Ishikawa (cell line): ENCODE data around the gene CRYAB.

Experiments used
- NFIC ChIP-seq: IDR thresholded peaks from 2 replicates; pipeline ENCODE4 v1.6.1; 2012
- RAD21 ChIP-seq: IDR thresholded peaks from 2 replicates; pipeline ENCODE4 v1.6.1; 2012; ENCODE audit warnings: low read depth
- TAF1 ChIP-seq: IDR thresholded peaks from 2 replicates; pipeline ENCODE4 v1.6.1; 2012; ENCODE audit warnings: low read depth, mild to moderate bottlenecking
- TF ChIP-seq, protein P1 (sequence below): IDR thresholded peaks from 2 replicates; pipeline ENCODE4 v1.6.1; 2012; ENCODE audit warnings: low read depth, mild to moderate bottlenecking
- TF ChIP-seq, protein P2 (sequence below): IDR thresholded peaks from 2 replicates; pipeline ENCODE4 v1.6.1; 2012

DNA sequence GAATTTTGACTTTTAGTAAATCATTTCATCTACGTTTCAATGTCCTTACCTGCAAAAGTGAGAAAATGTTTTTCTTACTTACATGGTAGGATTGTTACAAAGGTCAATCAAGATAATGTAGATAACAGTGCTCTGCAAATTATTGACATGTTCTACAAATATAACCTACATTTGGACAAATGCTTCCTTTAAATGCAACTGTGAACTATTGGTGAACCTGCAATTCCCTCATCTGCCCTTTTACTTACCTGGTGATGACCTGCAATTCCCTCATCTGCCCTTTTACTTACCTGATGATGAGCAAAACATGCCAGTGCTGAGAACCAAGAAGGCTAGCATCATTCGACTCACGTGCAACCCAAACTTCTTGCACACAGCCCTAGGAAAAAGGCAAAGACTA, 51.3 kb downstream of the CRYAB start:
- no peak for TF ChIP-seq NFIC
- no peak for TF ChIP-seq TAF1
- TF ChIP-seq, protein P1, sequence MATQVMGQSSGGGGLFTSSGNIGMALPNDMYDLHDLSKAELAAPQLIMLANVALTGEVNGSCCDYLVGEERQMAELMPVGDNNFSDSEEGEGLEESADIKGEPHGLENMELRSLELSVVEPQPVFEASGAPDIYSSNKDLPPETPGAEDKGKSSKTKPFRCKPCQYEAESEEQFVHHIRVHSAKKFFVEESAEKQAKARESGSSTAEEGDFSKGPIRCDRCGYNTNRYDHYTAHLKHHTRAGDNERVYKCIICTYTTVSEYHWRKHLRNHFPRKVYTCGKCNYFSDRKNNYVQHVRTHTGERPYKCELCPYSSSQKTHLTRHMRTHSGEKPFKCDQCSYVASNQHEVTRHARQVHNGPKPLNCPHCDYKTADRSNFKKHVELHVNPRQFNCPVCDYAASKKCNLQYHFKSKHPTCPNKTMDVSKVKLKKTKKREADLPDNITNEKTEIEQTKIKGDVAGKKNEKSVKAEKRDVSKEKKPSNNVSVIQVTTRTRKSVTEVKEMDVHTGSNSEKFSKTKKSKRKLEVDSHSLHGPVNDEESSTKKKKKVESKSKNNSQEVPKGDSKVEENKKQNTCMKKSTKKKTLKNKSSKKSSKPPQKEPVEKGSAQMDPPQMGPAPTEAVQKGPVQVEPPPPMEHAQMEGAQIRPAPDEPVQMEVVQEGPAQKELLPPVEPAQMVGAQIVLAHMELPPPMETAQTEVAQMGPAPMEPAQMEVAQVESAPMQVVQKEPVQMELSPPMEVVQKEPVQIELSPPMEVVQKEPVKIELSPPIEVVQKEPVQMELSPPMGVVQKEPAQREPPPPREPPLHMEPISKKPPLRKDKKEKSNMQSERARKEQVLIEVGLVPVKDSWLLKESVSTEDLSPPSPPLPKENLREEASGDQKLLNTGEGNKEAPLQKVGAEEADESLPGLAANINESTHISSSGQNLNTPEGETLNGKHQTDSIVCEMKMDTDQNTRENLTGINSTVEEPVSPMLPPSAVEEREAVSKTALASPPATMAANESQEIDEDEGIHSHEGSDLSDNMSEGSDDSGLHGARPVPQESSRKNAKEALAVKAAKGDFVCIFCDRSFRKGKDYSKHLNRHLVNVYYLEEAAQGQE, result no peak
- no peak for TF ChIP-seq RAD21
- TF ChIP-seq, protein P2, sequence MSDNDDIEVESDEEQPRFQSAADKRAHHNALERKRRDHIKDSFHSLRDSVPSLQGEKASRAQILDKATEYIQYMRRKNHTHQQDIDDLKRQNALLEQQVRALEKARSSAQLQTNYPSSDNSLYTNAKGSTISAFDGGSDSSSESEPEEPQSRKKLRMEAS, result no peak
